Transverse colon (tissue), 4 donors: ENCODE results near the gene NAALAD2.

Experiments
- CTCF ChIP-seq, 5 experiments: fragments of 200-600 bp in 3 of 5; fragments of 450-650 bp in 2 of 5; sonication (generic) in 3 of 5; IDR thresholded peaks; 1 replicate in 2 of 5; 2 replicates in 3 of 5; pipeline ENCODE4 v1.5.1; 2016 to 2017; ENCODE audit warnings: antibody characterized with exemption in 5 of 5, inconsistent platforms in 3 of 5, mild to moderate bottlenecking in 2 of 5, moderate library complexity in 1 of 5
- EP300 ChIP-seq: sonication (generic); formaldehyde crosslinking; IDR thresholded peaks from one replicate; pipeline ENCODE4 v1.6.1; 2017; ENCODE audit warnings: antibody characterized with exemption, low read depth
- POLR2A ChIP-seq: fragments of 450-650 bp; IDR thresholded peaks from one replicate; pipeline ENCODE4 v1.6.1; 2016; ENCODE audit warnings: antibody characterized with exemption, mild to moderate bottlenecking, moderate library complexity
- POLR2AphosphoS5 ChIP-seq, 3 donors: sonication (generic); formaldehyde crosslinking; IDR thresholded peaks; one replicate each; pipeline ENCODE4 v1.6.1; 2016; ENCODE audit warnings: antibody characterized with exemption in 3 of 3

- TF ChIP-seq POLR2A (no peak), CTCF (IDR thresholded peaks at IDR 0.05) (no peak), POLR2AphosphoS5 (IDR thresholded peaks at IDR 0.05) (no peak), EP300 (no peak)
These were observed 34.0 kb upstream of the NAALAD2 start for GRCh38 chr11:90100431-90100830.
